Keratinocyte (primary cell): ENCODE results near the gene OR2T34. TPM values are rescaled to one million over a fixed set of nuclear protein-coding genes. Genes with fewer than 3 reads are reported as not detected.

Experiments used
- DNase-seq: peaks from one replicate; pipeline ENCODE4 v3.0.0-alpha.2; 2011; ENCODE audit warnings: low read depth, missing footprints, low spot score
- FAIRE-seq: peaks from 2 replicates; lab custom pipeline; 2011; peaks lifted over from hg19 to GRCh38; lab: Jason Lieb, UNC
- H2AFZ ChIP-seq: 2 replicates; pipeline ENCODE4 v1.6.0; 2012; ENCODE audit warnings: low read length, control low read depth, inconsistent platforms; ENCODE audit not compliant: control insufficient read depth
- H3K27ac ChIP-seq: 2 replicates; pipeline ENCODE4 v1.5.1; 2011; ENCODE audit warnings: low read length; ENCODE audit not compliant: control insufficient read depth, insufficient read depth
- H3K27me3 ChIP-seq: 3 replicates; pipeline ENCODE4 v1.6.0; 2011; ENCODE audit warnings: low read length; ENCODE audit not compliant: control insufficient read depth, insufficient read depth; ENCODE audit errors: extremely low read depth
- H3K36me3 ChIP-seq, 2 experiments: 2 replicates in 1 of 2; 3 replicates in 1 of 2; pipeline ENCODE4 v1.5.1; 2011; ENCODE audit warnings: low read length in 2 of 2, mild to moderate bottlenecking in 1 of 2; ENCODE audit not compliant: control insufficient read depth in 2 of 2, insufficient read depth in 2 of 2; ENCODE audit errors: extremely low read depth in 1 of 2
- H3K4me1 ChIP-seq: 3 replicates; pipeline ENCODE4 v1.5.1; 2011; ENCODE audit warnings: low read length; ENCODE audit not compliant: control insufficient read depth, insufficient read depth; ENCODE audit errors: extremely low read depth
- H3K4me2 ChIP-seq: 3 replicates; pipeline ENCODE4 v1.6.0; 2011; ENCODE audit warnings: low read depth, low read length; ENCODE audit not compliant: control insufficient read depth, insufficient read depth; ENCODE audit errors: extremely low read depth
- H3K4me3 ChIP-seq, 3 experiments: fragments of 200-600 bp in 1 of 3; sonication (generic) in 1 of 3; 2 replicates in 2 of 3; 3 replicates in 1 of 3; pipeline ENCODE4 v1.5.1; 2011 to 2016; ENCODE audit warnings: low read length in 3 of 3, mild to moderate bottlenecking in 3 of 3, control low read depth in 2 of 3, inconsistent platforms in 1 of 3, low read depth in 1 of 3, mixed read lengths in 1 of 3, mixed run types in 1 of 3, moderate library complexity in 1 of 3; ENCODE audit not compliant: control insufficient read depth in 2 of 3, insufficient read depth in 2 of 3; ENCODE audit errors: extremely low read depth in 1 of 3
- H3K79me2 ChIP-seq: 2 replicates; pipeline ENCODE4 v1.6.0; 2012; ENCODE audit warnings: low read length; ENCODE audit not compliant: control insufficient read depth, insufficient read depth
- H3K9ac ChIP-seq: 3 replicates; pipeline ENCODE4 v1.6.0; 2011; ENCODE audit warnings: low read length; ENCODE audit not compliant: control insufficient read depth, insufficient read depth; ENCODE audit errors: extremely low read depth
- H3K9me1 ChIP-seq: 3 replicates; pipeline ENCODE4 v1.6.0; 2011; ENCODE audit warnings: low read length; ENCODE audit not compliant: control insufficient read depth, insufficient read depth; ENCODE audit errors: extremely low read depth
- H3K9me3 ChIP-seq: 2 replicates; pipeline ENCODE4 v1.5.1; 2012; ENCODE audit warnings: low read depth, low read length; ENCODE audit not compliant: control insufficient read depth
- H4K20me1 ChIP-seq: 3 replicates; pipeline ENCODE4 v1.6.0; 2011; ENCODE audit warnings: low read length; ENCODE audit not compliant: control insufficient read depth, insufficient read depth; ENCODE audit errors: extremely low read depth
- CTCF ChIP-seq, 3 experiments: IDR thresholded peaks in 1 of 3; conservative IDR thresholded peaks in 1 of 3; optimal IDR thresholded peaks in 1 of 3; 2 replicates in 2 of 3; 3 replicates in 1 of 3; pipeline versions ENCODE3 to v1.5.1; 2011; ENCODE audit warnings: low read length in 3 of 3, mild to moderate bottlenecking in 3 of 3, moderate library complexity in 2 of 3, control low read depth in 1 of 3, inconsistent platforms in 1 of 3; ENCODE audit not compliant: insufficient read depth in 2 of 3; ENCODE audit errors: extremely low read depth in 1 of 3
- EZH2 ChIP-seq: IDR thresholded peaks from one replicate; pipeline ENCODE4 v1.6.1; 2012; ENCODE audit warnings: inconsistent platforms, mild to moderate bottlenecking, low read length, moderate library complexity
- dilution Hi-C: fragments of 300-500 bp; cut with MboI; formaldehyde crosslinking; loops from one replicate; pipeline ENCODE4 v1.7.0; 2020; ENCODE audit warnings: low sequenced_read_pairs; ENCODE audit not compliant: extremely low pct_ligation_motif_present
- polyA plus RNA-seq, 5 experiments: library from polyadenylated mRNA; depleted of rRNA in 3 of 5; stranded (reverse) in 3 of 5; stranded (forward) in 1 of 5; unstranded in 1 of 5; fragments of >200 nt; gene quantifications; 1 replicate in 1 of 5; 2 replicates in 3 of 5; 3 replicates in 1 of 5; pipeline versions ENCODE4 v1.2.1 to v1.2.3, GENCODE V29; 2011 to 2012; ENCODE audit warnings: missing spikeins in 2 of 5, low read depth in 1 of 5, low replicate concordance in 1 of 5

OR2T34 gene
- polyA plus RNA-seq, 1 donor (not counting 4 experiments of a cell fraction or from before 2014, with no cell fraction given), result not detected

DNA sequence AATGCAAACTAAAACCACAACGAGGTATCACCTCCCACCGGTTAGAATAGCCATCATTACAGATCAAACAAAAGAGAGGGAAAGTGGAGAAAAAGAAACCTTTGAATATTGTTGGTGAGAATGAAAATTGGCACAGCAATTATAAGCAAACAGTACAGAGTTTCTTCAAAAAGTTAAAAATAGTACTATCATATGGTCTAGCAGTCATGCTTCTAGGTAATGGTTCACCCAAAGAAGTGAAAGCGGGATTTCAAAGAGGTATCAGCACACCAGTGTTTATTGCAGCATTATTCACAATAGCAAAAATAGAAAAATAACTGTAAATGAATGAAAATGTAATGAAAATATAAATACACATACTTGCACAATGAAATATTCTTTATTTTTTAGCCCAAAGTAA is 14.8 kb upstream of the OR2T34 start:
- no peaks in the 10 kb centered on the region for H3K36me3 ChIP-seq
- no peaks in the 10 kb centered on the region for H3K9me1 ChIP-seq
- H3K9me3 ChIP-seq, result no peaks in the 10 kb centered on the region
- no peak overlapping the region for H3K4me3 ChIP-seq
- no peaks in the 10 kb centered on the region for H3K4me1 ChIP-seq
- H3K27me3 ChIP-seq, result no peaks in the 10 kb centered on the region
- no peak overlapping the region for H3K4me2 ChIP-seq
- no peak for DNase-seq
- H3K79me2 ChIP-seq, result no peaks in the 10 kb centered on the region
- H3K9ac ChIP-seq, result no peak overlapping the region
- FAIRE-seq, result no peak
- no peak overlapping the region for H2AFZ ChIP-seq
- dilution Hi-C loops, result no loop called here
- TF ChIP-seq EZH2 (no peak), CTCF (optimal IDR thresholded peaks at IDR 0.05 in 1 of 3, IDR thresholded peaks at IDR 0.05 in 1 of 3, conservative IDR thresholded peaks at IDR 0.05 in 1 of 3; ENCODE audit: extremely low read depth in 1 of 3, insufficient read depth in 2 of 3, low read length in 3 of 3) (no peak)
- no peak overlapping the region for H3K27ac ChIP-seq
- H4K20me1 ChIP-seq, result no peaks in the 10 kb centered on the region

- Histone ChIP-seq H3K4me3 (no peak overlapping the region), H3K4me2 (no peak overlapping the region), H3K9ac (no peak overlapping the region), H3K27ac (no peak overlapping the region), H3K27me3 (no peaks in the 10 kb centered on the region), H3K4me1 (no peaks in the 10 kb centered on the region), H3K9me3 (no peaks in the 10 kb centered on the region), H3K36me3 (no peaks in the 10 kb centered on the region), H3K9me1 (no peaks in the 10 kb centered on the region), H3K79me2 (no peaks in the 10 kb centered on the region), H2AFZ (no peak overlapping the region), H4K20me1 (no peaks in the 10 kb centered on the region)
- dilution Hi-C loops, result no loop called here
- FAIRE-seq (no peak), DNase-seq (no peak)
- TF ChIP-seq CTCF (optimal IDR thresholded peaks at IDR 0.05 in 1 of 3, IDR thresholded peaks at IDR 0.05 in 1 of 3, conservative IDR thresholded peaks at IDR 0.05 in 1 of 3; ENCODE audit: extremely low read depth in 1 of 3, insufficient read depth in 2 of 3, low read length in 3 of 3) (no peak), EZH2 (no peak)
Measured at GRCh38 chr1:248585266-248585665, 10.7 kb upstream of the OR2T34 start.
